Measurements from ENCODE around the gene CD81. TPM values are rescaled to one million over a fixed set of nuclear protein-coding genes. Genes with fewer than 3 reads are reported as not detected.

The CD81 gene
- total and polyA plus RNA-seq, 2 donors from 2014 or later, result 827 to 950 TPM

DNA sequence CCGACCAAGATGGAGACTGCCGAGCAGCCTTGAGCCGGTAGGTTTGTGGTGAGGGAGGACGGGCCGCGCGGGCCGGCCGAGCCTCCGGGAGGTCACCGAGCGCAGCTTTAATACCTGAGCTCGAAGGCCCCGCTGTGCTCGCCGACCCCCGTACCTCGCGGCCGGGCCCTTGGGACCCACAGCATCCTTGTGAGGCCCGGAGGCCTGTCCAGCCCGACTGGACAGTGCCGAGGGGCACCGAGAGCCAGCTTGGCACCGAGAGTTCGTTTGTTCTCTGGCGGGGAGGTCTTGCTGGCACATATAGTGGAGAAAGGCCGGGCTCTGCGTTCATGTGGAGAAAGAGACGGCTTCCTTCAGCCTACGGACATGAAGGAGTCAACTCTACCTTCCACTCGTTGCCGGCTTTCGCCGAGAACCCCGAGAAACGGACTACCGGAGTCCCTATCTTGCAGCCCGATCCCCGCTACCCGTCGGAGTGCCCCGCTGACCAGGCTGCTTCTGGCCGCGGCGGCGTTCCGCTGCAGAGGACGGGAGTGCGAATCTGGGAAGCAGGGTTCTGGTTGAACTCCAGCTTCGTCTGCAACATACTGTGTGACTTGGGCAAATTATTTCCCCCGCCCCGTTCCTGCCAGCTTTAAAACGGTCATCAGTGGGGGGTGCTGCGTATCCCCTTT is 23.8 kb downstream of the CD81 start:
- intact Hi-C loops (cut with DNase I), result no loop called here
- H3K36me3 ChIP-seq (ENCODE audit: control insufficient read depth in 2 of 3, insufficient read depth in 3 of 3, low read length in 3 of 3), result peaks cover 0 to 21% (median 2%) of the 10 kb centered on the region in 3 donors
- peak overlapping the region; percentile 52 to 91 (median 78) for H3K9ac ChIP-seq (ENCODE audit: low read length in 3 of 3)
- H3K4me3 ChIP-seq (ENCODE audit: low read length in 3 of 3), result peak overlapping the region; percentile 88 to 94 (median 94)
- peak overlapping the region; percentile 59 to 91 for H3K27ac ChIP-seq (ENCODE audit: low read depth in 2 of 2, low read length in 2 of 2)
- TF ChIP-seq, protein P1, sequence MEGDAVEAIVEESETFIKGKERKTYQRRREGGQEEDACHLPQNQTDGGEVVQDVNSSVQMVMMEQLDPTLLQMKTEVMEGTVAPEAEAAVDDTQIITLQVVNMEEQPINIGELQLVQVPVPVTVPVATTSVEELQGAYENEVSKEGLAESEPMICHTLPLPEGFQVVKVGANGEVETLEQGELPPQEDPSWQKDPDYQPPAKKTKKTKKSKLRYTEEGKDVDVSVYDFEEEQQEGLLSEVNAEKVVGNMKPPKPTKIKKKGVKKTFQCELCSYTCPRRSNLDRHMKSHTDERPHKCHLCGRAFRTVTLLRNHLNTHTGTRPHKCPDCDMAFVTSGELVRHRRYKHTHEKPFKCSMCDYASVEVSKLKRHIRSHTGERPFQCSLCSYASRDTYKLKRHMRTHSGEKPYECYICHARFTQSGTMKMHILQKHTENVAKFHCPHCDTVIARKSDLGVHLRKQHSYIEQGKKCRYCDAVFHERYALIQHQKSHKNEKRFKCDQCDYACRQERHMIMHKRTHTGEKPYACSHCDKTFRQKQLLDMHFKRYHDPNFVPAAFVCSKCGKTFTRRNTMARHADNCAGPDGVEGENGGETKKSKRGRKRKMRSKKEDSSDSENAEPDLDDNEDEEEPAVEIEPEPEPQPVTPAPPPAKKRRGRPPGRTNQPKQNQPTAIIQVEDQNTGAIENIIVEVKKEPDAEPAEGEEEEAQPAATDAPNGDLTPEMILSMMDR (IDR thresholded peaks at IDR 0.05; ENCODE audit: borderline replicate concordance, extremely low read depth, insufficient read depth), result no peak
- DNase-seq (no peak), FAIRE-seq (no peak)
- H3K9me3 ChIP-seq (ENCODE audit: control insufficient read depth in 2 of 3, insufficient read depth in 1 of 3, low read length in 3 of 3), result no peaks in the 10 kb centered on the region
- H3K27me3 ChIP-seq (ENCODE audit: control insufficient read depth, insufficient read depth, low read length), result no peaks in the 10 kb centered on the region
- peaks cover 0 to 22% (median 10%) of the 10 kb centered on the region in 3 donors for H3K4me1 ChIP-seq (ENCODE audit: control insufficient read depth in 2 of 3, insufficient read depth in 2 of 3, low read depth in 1 of 3, low read length in 3 of 3)

DNA sequence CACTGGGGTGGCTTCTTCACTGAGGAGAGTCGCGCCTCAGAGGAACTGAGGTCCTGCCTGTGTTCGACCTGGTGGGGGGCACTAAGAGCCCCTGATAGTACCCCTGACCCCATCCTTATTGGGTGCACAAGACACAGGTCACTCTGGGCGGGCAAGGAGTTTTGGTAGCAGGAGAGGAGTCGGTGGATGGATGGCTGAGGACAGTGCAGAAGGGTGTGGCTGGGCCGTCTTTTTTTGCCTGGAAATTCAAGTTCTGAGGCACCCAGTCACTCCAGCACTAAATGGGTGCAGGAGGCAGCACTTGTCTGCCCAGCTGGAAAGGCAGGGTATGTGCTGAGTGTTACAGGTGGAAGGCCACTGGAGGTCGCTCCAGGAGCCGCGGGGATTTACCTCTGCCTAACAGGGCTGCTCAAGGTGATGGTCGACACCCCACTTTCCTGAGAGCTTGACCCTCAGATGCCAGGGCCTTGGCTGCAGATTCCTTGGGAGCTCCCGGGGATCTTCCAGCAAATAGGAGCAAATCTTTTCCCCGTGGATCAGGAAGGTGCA is 24.4 kb downstream of the CD81 start:
- Histone ChIP-seq H3K4me1 (ENCODE audit: control insufficient read depth in 2 of 3, insufficient read depth in 2 of 3, low read depth in 1 of 3, low read length in 3 of 3) (peaks cover 0 to 22% (median 10%) of the 10 kb centered on the region in 3 donors), H3K27me3 (ENCODE audit: control insufficient read depth, insufficient read depth, low read length) (no peaks in the 10 kb centered on the region), H3K36me3 (ENCODE audit: control insufficient read depth in 2 of 3, insufficient read depth in 3 of 3, low read length in 3 of 3) (peaks cover 0 to 16% (median 2%) of the 10 kb centered on the region in 3 donors), H3K9me3 (ENCODE audit: control insufficient read depth in 2 of 3, insufficient read depth in 1 of 3, low read length in 3 of 3) (no peaks in the 10 kb centered on the region), H3K4me3 (ENCODE audit: low read length in 3 of 3) (peak overlapping the region; percentile 88 to 94 (median 94)), H3K9ac (ENCODE audit: low read length in 3 of 3) (peak overlapping the region; percentile 52 to 91 (median 78)), H3K27ac (ENCODE audit: low read depth in 2 of 2, low read length in 2 of 2) (peak overlapping the region in 1 of 2 donors; percentile 59)
- TF ChIP-seq, protein P1 (IDR thresholded peaks at IDR 0.05; ENCODE audit: borderline replicate concordance, extremely low read depth, insufficient read depth), result no peak
- intact Hi-C loops (cut with DNase I), result no loop called here
- FAIRE-seq (no peak), DNase-seq (no peak)

DNA sequence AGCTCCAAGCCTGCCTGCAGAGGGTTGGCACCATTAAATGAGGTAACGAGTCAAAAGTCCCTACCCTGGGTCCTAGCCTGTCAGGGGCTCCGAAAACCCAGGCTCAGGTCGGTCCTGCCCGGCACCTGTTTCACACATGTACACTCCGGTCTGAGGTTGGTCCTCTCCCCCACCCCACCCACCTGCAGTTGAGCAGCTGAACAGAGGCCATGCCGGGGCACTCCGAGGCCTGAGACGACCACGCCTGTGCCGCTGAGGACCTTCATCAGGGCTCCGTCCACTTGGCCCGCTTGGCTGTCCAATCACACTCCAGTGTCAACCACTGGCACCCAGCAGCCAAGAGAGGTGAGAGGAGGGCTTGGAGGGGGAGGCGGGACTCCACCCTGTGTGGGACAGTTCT is 25.0 kb downstream of the CD81 start:
- Histone ChIP-seq H3K36me3 (ENCODE audit: control insufficient read depth in 2 of 3, insufficient read depth in 3 of 3, low read length in 3 of 3) (peaks cover 0 to 10% (median 2%) of the 10 kb centered on the region in 3 donors), H3K27ac (ENCODE audit: low read depth in 2 of 2, low read length in 2 of 2) (no peak overlapping the region), H3K27me3 (ENCODE audit: control insufficient read depth, insufficient read depth, low read length) (no peaks in the 10 kb centered on the region), H3K9ac (ENCODE audit: low read length in 3 of 3) (peak overlapping the region in 1 of 3 donors; percentile 91), H3K4me1 (ENCODE audit: control insufficient read depth in 2 of 3, insufficient read depth in 2 of 3, low read depth in 1 of 3, low read length in 3 of 3) (peaks cover 0 to 22% (median 10%) of the 10 kb centered on the region in 3 donors), H3K4me3 (ENCODE audit: low read length in 3 of 3) (peak overlapping the region in 1 of 3 donors; percentile 94), H3K9me3 (ENCODE audit: control insufficient read depth in 2 of 3, insufficient read depth in 1 of 3, low read length in 3 of 3) (no peaks in the 10 kb centered on the region)
- TF ChIP-seq, protein P1 (IDR thresholded peaks at IDR 0.05; ENCODE audit: borderline replicate concordance, extremely low read depth, insufficient read depth), result no peak
- DNase-seq, result no peak
- intact Hi-C loops (cut with DNase I), result no loop called here
- FAIRE-seq, result no peak

All from kidney (tissue), 14 donors.